ENCODE results near the gene CRADD. TPM values are rescaled to one million over a fixed set of nuclear protein-coding genes. Genes with fewer than 3 reads are reported as not detected.

CRADD gene
- total and polyA plus RNA-seq, 4 donors: 6.3 to 28.9 (median 16.6) TPM

DNA sequence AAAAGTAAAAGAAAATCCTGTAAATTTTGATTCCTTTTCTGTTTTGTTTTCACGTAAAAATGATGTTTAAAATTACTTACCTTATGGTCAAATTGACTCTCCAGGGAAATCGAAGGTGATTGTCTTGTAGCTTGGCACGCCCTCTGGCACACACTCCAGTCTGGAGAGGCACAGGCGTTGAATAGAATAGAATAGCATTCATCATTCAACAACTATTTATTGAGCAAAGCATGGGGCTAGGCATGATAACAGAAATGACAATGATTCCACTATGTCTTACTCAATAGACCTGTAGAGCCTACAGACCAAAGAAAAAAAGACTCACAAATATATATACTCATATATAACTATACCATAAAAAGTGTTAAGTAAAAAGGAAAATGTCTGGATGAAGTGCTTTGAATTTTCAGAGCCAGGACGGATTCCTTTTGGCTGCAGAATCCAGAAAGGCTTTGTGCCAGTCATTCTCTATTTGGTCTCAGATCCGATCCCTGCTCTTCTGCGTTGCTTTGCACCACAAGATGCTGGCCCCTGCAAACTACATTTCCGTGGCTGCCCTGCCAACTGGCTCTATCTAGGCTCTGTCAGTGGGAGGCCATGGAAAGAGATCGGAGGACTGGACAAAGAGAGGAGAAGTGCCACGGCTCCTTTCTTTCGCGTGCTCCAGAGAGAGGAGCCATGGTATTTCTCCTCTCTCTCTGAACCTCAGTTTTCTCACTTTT is 231.8 kb downstream of the CRADD start:
- 73 to 78% methylated on average over 12 of the region's 12 CpGs for WGBS, 2 donors
- no peaks in the 10 kb centered on the region for H3K9me3 ChIP-seq (ENCODE audit: control insufficient read depth in 4 of 4, insufficient read depth in 3 of 4, low read length in 3 of 4)
- ATAC-seq (ENCODE audit: insufficient read depth, low FRiP score) (no peak), DNase-seq (no peak)
- H3K27me3 ChIP-seq (ENCODE audit: control insufficient read depth in 3 of 3, insufficient read depth in 3 of 3, low read length in 2 of 3): no peaks in the 10 kb centered on the region
- no peak overlapping the region for H3K9ac ChIP-seq (ENCODE audit: insufficient read depth in 1 of 2, low read length in 2 of 2)
- H3K27ac ChIP-seq (ENCODE audit: low read depth in 1 of 2, low read length in 1 of 2): no peak overlapping the region
- TF ChIP-seq, protein P1, sequence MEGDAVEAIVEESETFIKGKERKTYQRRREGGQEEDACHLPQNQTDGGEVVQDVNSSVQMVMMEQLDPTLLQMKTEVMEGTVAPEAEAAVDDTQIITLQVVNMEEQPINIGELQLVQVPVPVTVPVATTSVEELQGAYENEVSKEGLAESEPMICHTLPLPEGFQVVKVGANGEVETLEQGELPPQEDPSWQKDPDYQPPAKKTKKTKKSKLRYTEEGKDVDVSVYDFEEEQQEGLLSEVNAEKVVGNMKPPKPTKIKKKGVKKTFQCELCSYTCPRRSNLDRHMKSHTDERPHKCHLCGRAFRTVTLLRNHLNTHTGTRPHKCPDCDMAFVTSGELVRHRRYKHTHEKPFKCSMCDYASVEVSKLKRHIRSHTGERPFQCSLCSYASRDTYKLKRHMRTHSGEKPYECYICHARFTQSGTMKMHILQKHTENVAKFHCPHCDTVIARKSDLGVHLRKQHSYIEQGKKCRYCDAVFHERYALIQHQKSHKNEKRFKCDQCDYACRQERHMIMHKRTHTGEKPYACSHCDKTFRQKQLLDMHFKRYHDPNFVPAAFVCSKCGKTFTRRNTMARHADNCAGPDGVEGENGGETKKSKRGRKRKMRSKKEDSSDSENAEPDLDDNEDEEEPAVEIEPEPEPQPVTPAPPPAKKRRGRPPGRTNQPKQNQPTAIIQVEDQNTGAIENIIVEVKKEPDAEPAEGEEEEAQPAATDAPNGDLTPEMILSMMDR (IDR thresholded peaks at IDR 0.05; ENCODE audit: control extremely low read depth, extremely low read depth): no peak
- no peaks in the 10 kb centered on the region for H3K36me3 ChIP-seq (ENCODE audit: control insufficient read depth in 4 of 4, insufficient read depth in 4 of 4, low read length in 4 of 4)
- no peak overlapping the region for H3K4me3 ChIP-seq
- peaks cover 0 to 3% (median 0%) of the 10 kb centered on the region in 5 donors for H3K4me1 ChIP-seq (ENCODE audit: control insufficient read depth in 5 of 5, insufficient read depth in 5 of 5, low read length in 5 of 5)

DNA sequence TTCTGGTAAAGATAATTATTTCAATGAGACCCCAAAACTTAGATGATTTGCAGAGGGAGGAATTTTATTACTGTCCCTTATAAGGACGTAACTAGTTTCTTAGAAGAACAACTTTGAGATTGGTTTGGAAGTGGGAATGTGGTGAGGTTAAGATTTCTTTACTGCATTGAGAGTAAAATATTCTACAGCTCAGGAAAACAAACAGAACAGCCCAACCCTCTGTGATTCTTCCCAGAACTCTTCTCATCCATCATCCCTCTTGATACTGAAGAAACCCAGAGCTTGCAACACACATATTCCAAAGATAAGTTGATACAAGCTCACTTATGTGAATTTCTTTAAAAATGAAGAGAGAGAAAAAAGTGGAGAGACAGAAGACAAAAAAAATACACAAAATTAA is 234.2 kb downstream of the CRADD start:
- H3K27me3 ChIP-seq (ENCODE audit: control insufficient read depth in 3 of 3, insufficient read depth in 3 of 3, low read length in 2 of 3): no peaks in the 10 kb centered on the region
- no peaks in the 10 kb centered on the region for H3K9me3 ChIP-seq (ENCODE audit: control insufficient read depth in 4 of 4, insufficient read depth in 3 of 4, low read length in 3 of 4)
- ATAC-seq (ENCODE audit: insufficient read depth, low FRiP score) (no peak), DNase-seq (no peak)
- H3K4me3 ChIP-seq: no peak overlapping the region
- TF ChIP-seq, protein P1 (IDR thresholded peaks at IDR 0.05; ENCODE audit: control extremely low read depth, extremely low read depth): no peak
- no peak overlapping the region for H3K27ac ChIP-seq (ENCODE audit: low read depth in 1 of 2, low read length in 1 of 2)
- H3K9ac ChIP-seq (ENCODE audit: insufficient read depth in 1 of 2, low read length in 2 of 2): no peak overlapping the region
- peaks cover 0 to 3% (median 0%) of the 10 kb centered on the region in 5 donors for H3K4me1 ChIP-seq (ENCODE audit: control insufficient read depth in 5 of 5, insufficient read depth in 5 of 5, low read length in 5 of 5)
- WGBS, 2 donors: 86 to 97% methylated on average over 1 of the region's 1 CpG
- H3K36me3 ChIP-seq (ENCODE audit: control insufficient read depth in 4 of 4, insufficient read depth in 4 of 4, low read length in 4 of 4): no peaks in the 10 kb centered on the region

DNA sequence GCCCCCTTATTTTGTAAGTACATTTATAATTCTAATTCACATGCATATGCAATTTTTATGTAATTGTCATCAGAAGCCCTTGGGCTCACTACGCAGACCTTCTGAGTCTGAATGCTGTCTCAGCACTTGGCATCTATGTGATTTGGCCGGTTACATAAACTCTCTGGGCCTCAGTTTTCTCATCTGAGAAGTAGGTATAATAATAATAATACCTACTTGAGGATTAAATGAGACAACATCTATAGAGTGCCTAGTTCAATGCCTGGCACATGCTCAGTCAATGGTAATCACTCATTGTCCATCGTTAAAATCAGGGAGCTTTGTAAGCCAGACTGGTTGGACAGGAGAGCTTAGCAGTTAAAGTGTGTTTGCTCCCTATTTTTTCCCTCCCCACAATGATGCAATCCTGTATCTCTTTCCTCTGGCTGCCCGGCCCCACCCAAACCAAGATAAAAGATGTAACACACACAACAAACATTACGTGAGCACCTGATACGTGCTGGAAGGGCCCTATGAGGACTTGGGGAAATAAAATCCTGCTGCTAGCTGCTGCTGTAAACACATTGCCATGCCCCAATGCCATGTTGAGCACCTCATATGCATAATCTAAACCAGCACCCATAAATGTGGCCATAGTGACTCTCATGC is 235.0 kb downstream of the CRADD start:
- Histone ChIP-seq H3K9ac (ENCODE audit: insufficient read depth in 1 of 2, low read length in 2 of 2) (no peak overlapping the region), H3K4me1 (ENCODE audit: control insufficient read depth in 5 of 5, insufficient read depth in 5 of 5, low read length in 5 of 5) (peaks cover 0 to 3% (median 0%) of the 10 kb centered on the region in 5 donors), H3K4me3 (no peak overlapping the region), H3K27ac (ENCODE audit: low read depth in 1 of 2, low read length in 1 of 2) (no peak overlapping the region), H3K27me3 (ENCODE audit: control insufficient read depth in 3 of 3, insufficient read depth in 3 of 3, low read length in 2 of 3) (no peaks in the 10 kb centered on the region), H3K9me3 (ENCODE audit: control insufficient read depth in 4 of 4, insufficient read depth in 3 of 4, low read length in 3 of 4) (no peaks in the 10 kb centered on the region), H3K36me3 (ENCODE audit: control insufficient read depth in 4 of 4, insufficient read depth in 4 of 4, low read length in 4 of 4) (no peaks in the 10 kb centered on the region)
- WGBS, 2 donors: 79 to 94% methylated on average over 6 of the region's 6 CpGs
- DNase-seq (no peak), ATAC-seq (ENCODE audit: insufficient read depth, low FRiP score) (no peak)
- TF ChIP-seq, protein P1 (IDR thresholded peaks at IDR 0.05; ENCODE audit: control extremely low read depth, extremely low read depth): no peak

Measured in lung (tissue), 12 donors.